Type B pancreatic cell (in vitro differentiated cells): Measurements from ENCODE around the gene MYO9A. TPM values are rescaled to one million over a fixed set of nuclear protein-coding genes. Genes with fewer than 3 reads are reported as not detected.
A peak's percentile ranks its signal among the peaks of the same experiment; 100 is the strongest.

Experiments used
- DNase-seq: peaks from one replicate; pipeline ENCODE4 v3.0.0; 2021; ENCODE audit warnings: mixed read lengths; ENCODE audit not compliant: unreplicated experiment; ENCODE audit errors: extremely low spot score
- H3K27ac Mint-ChIP-seq: 2 replicates; pipeline ENCODE4 v1.8.0; 2021; ENCODE audit warnings: mild to moderate bottlenecking, mixed read lengths
- H3K27me3 Mint-ChIP-seq: 2 replicates; pipeline ENCODE4 v1.8.0; 2021; ENCODE audit warnings: mixed read lengths
- H3K36me3 Mint-ChIP-seq: 2 replicates; pipeline ENCODE4 v1.8.0; 2021; ENCODE audit warnings: mixed read lengths
- H3K4me1 Mint-ChIP-seq: one replicate; pipeline ENCODE4 v1.8.0; 2021; ENCODE audit warnings: mixed read lengths; ENCODE audit not compliant: unreplicated experiment
- H3K4me3 Mint-ChIP-seq: 2 replicates; pipeline ENCODE4 v1.8.0; 2021; ENCODE audit warnings: mild to moderate bottlenecking, mixed read lengths
- H3K9me3 Mint-ChIP-seq: 2 replicates; pipeline ENCODE4 v1.8.0; 2021; ENCODE audit warnings: mixed read lengths
- CTCF ChIP-seq: fragments of 200-600 bp; sonication (generic); conservative IDR thresholded peaks from 2 replicates; pipeline ENCODE4 v1.5.0; 2021; ENCODE audit warnings: antibody characterized with exemption, mild to moderate bottlenecking
- total RNA-seq: library from RNA; stranded (reverse); gene quantifications from 2 replicates; pipeline ENCODE4 v1.2.1, GENCODE V29; 2021; ENCODE audit warnings: low replicate concordance

Gene MYO9A
- total RNA-seq, 1 donor from 2014 or later = 43.4 TPM

GRCh38 chr15:71780115-71780976 lies 337.6 kb downstream of the MYO9A start:
- Mint-ChIP-seq H3K27ac (peak overlapping the region; percentile 55), H3K4me3 (no peak overlapping the region)
- peak; percentile 36 for DNase-seq

GRCh38 chr15:71779073-71779797 lies 338.7 kb downstream of the MYO9A start:
- peaks cover 7% of the 10 kb centered on the region for H3K4me1 Mint-ChIP-seq
- DNase-seq = peak; percentile 37
- H3K36me3 Mint-ChIP-seq = no peaks in the 10 kb centered on the region
- TF ChIP-seq CTCF = no peak
- H3K27me3 Mint-ChIP-seq = no peaks in the 10 kb centered on the region
- no peak overlapping the region for H3K27ac Mint-ChIP-seq
- no peak overlapping the region for H3K4me3 Mint-ChIP-seq
- H3K9me3 Mint-ChIP-seq = no peaks in the 10 kb centered on the region

More at GRCh38 chr15:71780115-71780976, 337.6 kb downstream of the MYO9A start:
- no peaks in the 10 kb centered on the region for H3K9me3 Mint-ChIP-seq
- H3K36me3 Mint-ChIP-seq = no peaks in the 10 kb centered on the region
- H3K4me1 Mint-ChIP-seq = peaks cover 7% of the 10 kb centered on the region
- peak; percentile 87 for TF ChIP-seq CTCF
- no peaks in the 10 kb centered on the region for H3K27me3 Mint-ChIP-seq

GRCh38 chr15:71777216-71777943 lies 340.6 kb downstream of the MYO9A start:
- no peaks in the 10 kb centered on the region for H3K9me3 Mint-ChIP-seq
- peaks cover 7% of the 10 kb centered on the region for H3K4me1 Mint-ChIP-seq
- H3K27ac Mint-ChIP-seq = no peak overlapping the region
- DNase-seq = peak; percentile 49
- H3K4me3 Mint-ChIP-seq = no peak overlapping the region
- no peak for TF ChIP-seq CTCF
- no peaks in the 10 kb centered on the region for H3K36me3 Mint-ChIP-seq
- no peaks in the 10 kb centered on the region for H3K27me3 Mint-ChIP-seq

GRCh38 chr15:71776304-71776703 lies 341.6 kb downstream of the MYO9A start:
- H3K27me3 Mint-ChIP-seq = no peaks in the 10 kb centered on the region
- no peak for DNase-seq
- no peaks in the 10 kb centered on the region for H3K9me3 Mint-ChIP-seq
- no peak overlapping the region for H3K27ac Mint-ChIP-seq
- peaks cover 4% of the 10 kb centered on the region for H3K36me3 Mint-ChIP-seq
- no peak overlapping the region for H3K4me3 Mint-ChIP-seq
- H3K4me1 Mint-ChIP-seq = peaks cover 7% of the 10 kb centered on the region
- TF ChIP-seq CTCF = no peak

GRCh38 chr15:71775856-71776255 lies 342.1 kb downstream of the MYO9A start:
- no peak for TF ChIP-seq CTCF
- Mint-ChIP-seq H3K4me3 (no peak overlapping the region), H3K27ac (no peak overlapping the region), H3K4me1 (peaks cover 7% of the 10 kb centered on the region), H3K36me3 (peaks cover 9% of the 10 kb centered on the region), H3K9me3 (no peaks in the 10 kb centered on the region), H3K27me3 (no peaks in the 10 kb centered on the region)
- DNase-seq = no peak
